HG02678 (cell line): ENCODE results near the gene PPP1R17.

Source experiments
- ATAC-seq: cut with Tn5 transposase; IDR thresholded peaks from one replicate; pipeline ENCODE4 v1.9.1; 2021; ENCODE audit warnings: mild to moderate bottlenecking, moderate library complexity; ENCODE audit not compliant: unreplicated experiment

PPP1R17 gene

DNA sequence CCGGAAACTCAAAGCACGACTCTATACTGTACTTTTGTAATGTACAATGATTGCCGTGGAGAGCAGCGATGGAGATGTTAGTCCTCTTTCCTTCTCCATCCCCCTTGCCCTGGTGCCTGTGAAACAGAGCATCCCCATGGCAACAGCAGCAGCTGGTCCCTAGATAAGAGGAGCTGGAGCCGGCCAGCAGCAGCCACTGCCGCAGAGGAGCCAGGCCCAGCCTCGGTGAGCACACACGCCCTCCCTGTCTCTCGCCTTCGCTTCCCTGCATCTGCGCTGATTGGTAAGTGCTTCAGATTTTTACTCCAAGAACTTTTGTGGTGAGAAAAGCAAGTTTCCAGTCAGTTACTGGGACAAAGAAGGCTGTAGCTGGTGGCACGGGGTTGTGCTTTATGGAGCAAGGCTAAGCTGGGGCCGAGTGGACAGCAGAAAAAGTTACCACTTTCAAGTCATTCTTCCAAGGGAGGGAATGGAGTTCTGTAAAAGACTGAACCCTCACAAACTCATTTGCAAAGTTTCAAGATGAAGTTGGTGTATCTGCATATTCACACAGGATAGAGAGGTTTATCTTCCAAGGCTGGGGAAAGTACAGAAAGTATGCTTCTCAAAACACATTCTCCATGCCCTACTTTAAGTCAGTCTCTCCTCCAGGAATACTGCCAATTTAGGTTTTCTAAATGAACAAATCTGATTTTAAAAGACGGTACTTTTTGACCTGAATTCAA, at the start of gene PPP1R17:
Gene PPP1R17, plus strand, starts transcription at position 192 of the 725 bp plus-strand sequence. CDS start 5,227 bp downstream, outside the sequence.
- no peak for ATAC-seq

- ATAC-seq, result no peak
These were observed 46.6 kb upstream of the PPP1R17 start for GRCh38 chr7:31640381-31640780.

DNA sequence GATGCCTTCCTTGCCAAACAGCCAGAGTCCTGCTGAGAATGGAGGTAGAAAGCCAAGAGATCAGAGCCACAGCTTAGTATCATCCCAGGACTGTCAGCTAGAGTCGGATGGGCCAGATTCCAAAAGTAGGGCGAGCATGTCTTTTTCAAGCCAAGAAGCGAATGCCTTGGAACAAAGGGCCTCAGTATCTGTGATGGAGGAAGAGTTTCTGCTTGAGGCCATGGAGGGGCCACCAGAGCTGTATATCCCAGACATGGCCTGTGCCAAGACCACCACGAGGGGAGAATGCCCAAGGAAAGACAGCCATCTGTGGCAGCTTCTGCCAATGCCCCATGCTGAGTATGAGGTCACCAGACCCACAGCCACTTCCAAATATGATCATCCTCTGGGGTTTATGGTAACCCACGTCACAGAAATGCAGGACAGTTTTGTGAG, 44.3 kb upstream of the PPP1R17 start:
- no peak for ATAC-seq

DNA sequence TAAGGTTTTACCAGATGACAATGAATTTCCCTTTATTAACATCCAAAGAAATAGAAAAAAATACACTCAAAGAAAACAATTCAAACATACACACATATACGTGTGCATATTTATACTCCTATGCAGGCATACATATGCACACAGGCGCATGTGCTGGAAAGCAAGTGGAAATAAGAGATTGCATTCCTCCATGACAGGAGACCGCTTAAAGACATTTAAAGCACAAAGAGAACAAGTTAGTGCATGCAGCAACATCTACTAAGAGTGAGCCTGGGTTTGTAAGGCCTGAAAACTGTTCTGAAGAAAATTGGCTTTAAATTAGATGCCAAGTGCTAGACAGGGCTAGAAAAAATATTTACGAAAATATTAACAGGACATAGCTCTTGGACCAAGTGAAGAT, 40.1 kb upstream of the PPP1R17 start:
- no peak for ATAC-seq

DNA sequence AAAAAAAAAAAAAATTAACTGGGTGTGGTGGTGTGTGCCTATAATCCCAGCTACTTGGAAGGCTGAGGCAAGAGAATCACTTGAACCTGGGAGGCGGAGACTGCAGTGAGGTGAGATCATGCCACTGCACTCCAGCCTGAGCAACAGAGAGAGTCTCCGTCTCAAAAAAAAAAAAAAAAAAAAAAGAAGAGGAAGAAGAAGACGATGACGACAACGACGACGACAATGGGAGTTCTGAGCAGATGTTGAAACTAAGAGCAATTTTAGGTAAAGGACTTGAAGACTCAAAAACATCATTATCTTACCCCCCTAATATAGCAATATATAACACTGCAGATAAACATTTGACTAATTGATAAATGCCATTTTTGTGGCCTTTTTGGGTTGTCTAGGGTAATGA, 39.5 kb upstream of the PPP1R17 start:
- ATAC-seq, result no peak

- no peak for ATAC-seq
These were observed 38.7 kb upstream of the PPP1R17 start for GRCh38 chr7:31648288-31648687.

- ATAC-seq, result no peak
These were observed 38.1 kb upstream of the PPP1R17 start for GRCh38 chr7:31648880-31649279.

DNA sequence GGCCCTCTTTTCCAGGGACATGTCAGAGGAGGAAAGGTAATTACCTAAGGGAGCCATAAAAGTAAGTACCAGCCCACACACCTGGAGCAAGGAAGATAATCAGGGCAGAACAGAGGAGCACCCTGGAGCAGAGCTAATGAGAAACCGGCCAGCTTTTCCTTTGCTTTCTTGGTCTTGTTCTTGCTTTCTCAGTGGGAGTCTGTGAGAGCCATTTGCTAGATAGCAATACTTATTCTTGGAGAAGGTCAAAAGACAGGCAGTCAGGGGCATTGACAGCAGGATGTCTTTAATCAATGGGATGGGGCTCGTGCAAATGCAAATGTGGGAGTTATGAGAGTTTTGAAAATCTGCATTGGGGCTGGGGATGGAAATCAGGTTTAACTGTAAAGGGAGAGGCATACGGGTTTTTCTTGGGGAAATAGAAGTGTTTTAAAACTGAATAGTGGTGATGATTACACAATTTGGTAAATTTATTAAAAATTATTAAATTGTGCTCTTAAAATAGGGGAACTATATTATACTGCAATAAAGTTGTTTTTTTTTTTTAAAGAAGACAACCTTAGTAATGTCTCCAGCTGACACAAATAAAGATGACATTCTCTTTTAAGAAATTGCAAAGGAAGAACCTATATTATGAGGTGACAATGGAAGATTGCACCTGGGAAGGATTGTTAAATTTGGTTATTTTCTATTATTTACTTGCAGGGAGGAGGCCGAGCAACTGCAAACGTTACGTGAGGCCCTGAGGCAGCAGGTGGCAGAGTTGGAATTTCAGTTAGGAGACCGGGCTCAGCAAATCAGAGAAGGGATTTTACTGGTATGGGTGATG, 35.6 kb upstream of the PPP1R17 start:
- no peak for ATAC-seq

- ATAC-seq, result no peak
These were observed 35.0 kb upstream of the PPP1R17 start for GRCh38 chr7:31652063-31652326.

DNA sequence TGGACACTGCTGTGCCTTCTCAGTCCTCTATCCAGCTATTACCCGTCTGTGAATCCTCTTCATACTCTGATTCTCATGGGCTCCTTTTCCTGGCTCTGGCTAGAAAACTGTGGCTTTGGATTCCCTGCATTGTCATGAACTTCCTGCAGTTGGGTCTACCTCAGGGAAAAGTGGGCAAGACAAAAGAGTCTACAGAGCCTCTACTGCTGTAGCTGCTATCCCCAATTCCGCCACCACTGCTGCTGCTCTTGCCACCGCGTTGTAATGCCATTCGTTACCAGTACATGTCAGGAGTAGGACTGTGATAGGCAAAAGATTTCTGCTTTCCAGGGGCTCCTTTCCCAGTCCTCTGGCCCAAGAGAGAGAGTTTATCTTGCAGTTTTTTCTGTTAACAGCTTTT, 23.9 kb upstream of the PPP1R17 start:
- no peak for ATAC-seq

DNA sequence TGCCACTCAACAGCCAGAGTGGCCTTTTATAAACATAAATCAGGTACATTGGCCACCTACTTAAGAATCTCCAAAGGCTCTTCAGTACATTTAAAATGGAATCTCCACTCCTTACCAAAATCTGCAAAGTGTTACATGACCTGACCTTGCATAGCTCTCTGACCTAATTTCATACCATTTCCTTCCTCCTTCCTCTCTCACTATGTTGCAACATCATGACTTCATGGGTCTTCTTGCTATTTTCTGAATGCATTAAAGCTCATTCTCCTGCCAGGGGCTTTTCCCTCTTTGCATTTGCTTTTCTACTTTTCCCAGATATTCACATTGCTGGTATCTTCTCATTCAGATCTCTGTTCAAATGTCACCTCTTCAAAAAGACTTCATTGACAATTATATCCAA, 22.1 kb upstream of the PPP1R17 start:
- ATAC-seq, result no peak

GRCh38 chr7:31665546-31665945, 21.5 kb upstream of the PPP1R17 start:
- ATAC-seq, result no peak

DNA sequence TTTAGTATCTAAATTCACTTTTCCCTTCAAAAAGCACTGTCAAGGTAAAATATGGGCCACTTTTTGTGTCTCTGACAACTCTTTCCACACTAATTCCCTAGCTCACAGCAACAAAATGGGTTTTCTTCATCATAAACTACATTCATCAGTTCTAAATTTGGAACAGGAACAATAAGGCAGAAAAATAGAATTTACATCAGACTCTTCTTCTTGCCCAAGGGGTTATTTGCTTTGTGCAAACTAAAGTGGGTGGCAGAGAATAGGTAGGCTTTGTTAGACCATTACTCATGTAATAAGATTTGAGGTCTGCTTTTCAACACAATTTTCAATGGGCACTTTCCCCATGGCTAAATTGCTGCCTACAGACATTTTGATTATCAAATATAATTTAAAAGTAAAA, 17.6 kb upstream of the PPP1R17 start:
- no peak for ATAC-seq

DNA sequence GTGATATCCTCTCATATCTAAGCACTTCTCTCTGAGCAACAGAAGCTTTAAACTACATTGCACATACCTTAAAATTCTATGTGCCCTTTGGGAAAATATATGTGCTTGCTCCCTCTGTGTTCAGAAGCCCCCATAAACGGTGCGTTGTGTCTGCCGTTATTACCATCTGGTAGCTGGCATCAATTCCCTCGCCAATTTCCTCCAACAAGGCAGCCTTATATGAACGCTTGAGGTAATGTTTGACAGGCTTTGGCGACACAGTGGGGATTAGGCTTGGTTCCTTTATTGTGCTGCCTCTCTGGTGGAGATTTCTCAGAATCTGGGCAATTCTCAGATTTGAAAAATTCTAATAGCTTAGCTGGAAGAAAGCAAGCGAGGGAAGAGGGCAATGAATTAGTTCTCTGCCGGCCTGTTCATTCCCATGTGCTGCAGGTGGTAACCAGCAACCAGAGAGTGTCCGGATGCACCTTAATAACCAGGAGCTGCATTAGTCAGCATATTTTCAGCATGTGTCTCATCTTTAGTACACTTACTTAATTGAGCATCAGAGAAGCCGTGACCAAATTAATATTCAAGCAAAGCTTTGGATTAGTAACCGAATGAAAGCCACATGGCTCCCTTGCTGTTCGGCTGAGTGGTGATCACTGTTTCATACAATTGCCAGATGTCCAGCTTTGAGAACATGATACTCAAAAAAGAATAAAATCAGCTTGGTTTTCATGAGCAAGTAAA, 7.3 kb upstream of the PPP1R17 start:
- no peak for ATAC-seq

DNA sequence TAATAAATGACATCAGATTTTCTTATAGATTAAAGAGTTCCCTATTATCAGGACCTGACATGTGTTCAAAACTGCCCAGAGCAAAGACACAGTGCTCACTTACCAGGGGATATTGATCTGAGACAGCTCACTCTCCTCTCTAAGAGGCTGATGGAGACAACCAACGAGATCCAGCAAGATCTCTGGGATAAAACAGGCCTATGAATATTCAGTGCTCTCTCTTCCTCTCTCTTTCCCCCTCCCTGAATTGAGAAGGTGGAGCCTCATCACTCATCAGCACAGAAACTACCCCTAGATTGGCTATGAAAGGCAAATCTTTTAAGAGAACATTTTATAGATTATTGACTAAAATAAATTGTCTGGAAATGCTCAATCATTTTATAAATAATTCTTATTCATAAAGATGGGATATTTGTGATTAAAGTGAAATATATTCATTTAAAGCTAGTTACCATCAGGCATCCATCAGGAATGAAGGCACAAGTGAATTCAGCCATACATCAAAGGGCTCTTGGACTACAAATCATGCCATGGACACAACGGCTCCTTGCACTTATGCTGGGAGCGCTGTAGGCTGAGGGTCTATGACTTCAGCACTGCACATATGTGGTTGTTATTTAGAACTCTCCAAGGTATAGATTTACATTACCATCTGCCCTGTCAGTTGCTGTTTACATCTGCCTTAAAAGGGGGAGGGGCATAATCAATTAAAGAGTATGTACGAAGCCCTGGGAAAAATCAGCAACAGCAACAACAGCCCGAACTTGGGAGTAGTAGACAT, 3.4 kb upstream of the PPP1R17 start:
- ATAC-seq, result no peak

DNA sequence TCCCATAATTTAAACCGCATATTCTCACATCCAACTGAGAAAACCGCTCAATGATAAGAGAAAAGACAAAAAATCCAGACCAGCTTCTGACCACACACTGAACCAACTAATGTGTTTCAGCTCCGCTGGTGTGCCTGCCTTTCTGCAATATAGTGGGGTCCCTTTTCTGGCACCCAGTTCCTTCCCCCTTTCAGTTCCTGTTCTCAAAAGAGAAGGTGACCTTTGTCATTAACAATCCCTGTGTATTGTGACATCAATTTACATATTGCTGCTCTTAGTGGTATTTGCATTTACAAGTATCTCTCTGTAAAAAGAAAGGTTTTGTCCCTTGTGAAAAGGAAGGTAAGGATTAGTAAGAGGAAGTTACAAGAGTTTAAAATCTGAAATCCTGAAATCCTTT, 1.4 kb downstream of the PPP1R17 start:
- peak; percentile 90 for ATAC-seq

DNA sequence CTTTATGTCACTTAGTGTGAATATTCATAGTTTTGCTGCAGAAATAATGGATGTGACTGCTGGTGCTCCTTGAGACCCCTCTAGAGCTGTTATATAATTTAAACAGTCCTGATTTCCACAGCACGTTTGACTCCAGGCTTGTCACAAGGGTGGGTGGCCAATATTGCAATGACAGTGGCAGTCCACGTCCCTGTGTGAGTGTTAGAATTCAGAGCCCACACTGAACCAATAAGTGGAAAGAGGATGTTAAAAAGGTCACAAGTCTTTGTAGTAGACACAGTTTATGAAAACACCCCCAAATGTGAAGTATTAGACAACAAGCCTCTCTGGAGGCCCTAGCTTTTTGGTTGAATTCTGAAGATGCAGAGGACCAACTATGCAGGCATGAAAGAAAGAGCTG, 2.0 kb downstream of the PPP1R17 start:
- no peak for ATAC-seq

DNA sequence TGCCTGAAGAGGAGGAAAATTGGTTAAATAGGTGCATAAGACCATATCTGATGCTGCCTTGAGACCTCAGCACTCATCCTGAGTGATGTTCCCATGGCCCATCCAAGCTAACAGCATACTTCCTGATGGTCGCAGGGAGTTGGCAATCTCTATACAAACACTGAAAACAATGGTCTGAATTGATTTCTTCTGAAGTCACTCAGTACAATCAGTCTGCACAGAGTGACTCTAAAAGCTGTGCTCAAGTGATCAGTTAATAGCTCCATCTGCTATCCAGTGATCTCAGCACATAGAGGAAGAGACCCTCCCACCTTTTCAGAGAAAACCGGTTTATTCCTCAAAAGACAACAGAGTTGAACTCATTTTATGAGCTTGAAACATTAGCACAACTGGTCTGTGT, 3.9 kb downstream of the PPP1R17 start:
- ATAC-seq, result no peak

- no peak for ATAC-seq
These were observed 5.4 kb downstream of the PPP1R17 start for GRCh38 chr7:31692451-31692850.

GRCh38 chr7:31692871-31693270, 5.9 kb downstream of the PPP1R17 start:
- no peak for ATAC-seq
